Neural cell (in vitro differentiated cells): Measurements from ENCODE around the gene MTR. TPM values are rescaled to one million over a fixed set of nuclear protein-coding genes. Genes with fewer than 3 reads are reported as not detected.

Experiments
- H2AFZ ChIP-seq: fragments of 200-600, 300-800 bp; sonication (generic), shearing (Covaris generic); 2 replicates; pipeline ENCODE4 v1.6.0; 2014; ENCODE audit warnings: low read depth, mild to moderate bottlenecking, antibody characterized with exemption, low read length, moderate library complexity
- H3F3A ChIP-seq: fragments of 200-600 bp; shearing (Covaris generic); 2 replicates; pipeline ENCODE4 v1.6.1; 2016; ENCODE audit warnings: mild to moderate bottlenecking, moderate library complexity, mixed read lengths, antibody characterized with exemption, low read length; ENCODE audit not compliant: insufficient read depth, poor library complexity, severe bottlenecking
- H3K27ac ChIP-seq: fragments of 200-600, 300-800 bp; sonication (generic), shearing (Covaris generic); 2 replicates; pipeline ENCODE4 v1.5.1; 2014; ENCODE audit warnings: mild to moderate bottlenecking, low read length, moderate library complexity
- H3K27me3 ChIP-seq: fragments of 300-800, 200-600 bp; sonication (generic), shearing (Covaris generic); 2 replicates; pipeline ENCODE4 v1.6.0; 2014; ENCODE audit warnings: mild to moderate bottlenecking, low read depth, low read length, moderate library complexity; ENCODE audit not compliant: insufficient read depth
- H3K36me3 ChIP-seq: fragments of 300-800, 200-600 bp; sonication (generic), shearing (Covaris generic); 2 replicates; pipeline ENCODE4 v1.5.1; 2014; ENCODE audit warnings: mild to moderate bottlenecking, antibody characterized with exemption, low read length, moderate library complexity; ENCODE audit not compliant: insufficient read depth
- H3K4me2 ChIP-seq: fragments of 300-800, 200-600 bp; sonication (generic), shearing (Covaris generic); 2 replicates; pipeline ENCODE4 v1.6.0; 2014; ENCODE audit warnings: mild to moderate bottlenecking, low read length
- H3K4me3 ChIP-seq: fragments of 300-800, 200-600 bp; sonication (generic), shearing (Covaris generic); 2 replicates; pipeline ENCODE4 v1.5.1; 2014; ENCODE audit warnings: mild to moderate bottlenecking, low read length, moderate library complexity
- H3K79me2 ChIP-seq: fragments of 200-600 bp; shearing (Covaris generic); replicated peaks from 2 replicates; pipeline ENCODE4 v1.6.0; 2014; ENCODE audit warnings: mild to moderate bottlenecking, low read length, moderate library complexity; ENCODE audit not compliant: insufficient read depth
- H3K9ac ChIP-seq: fragments of 300-800, 200-600 bp; sonication (generic), shearing (Covaris generic); 2 replicates; pipeline ENCODE4 v1.6.1; 2016; ENCODE audit warnings: mild to moderate bottlenecking, low read length, mixed read lengths
- H3K9me2 ChIP-seq: fragments of 200-600 bp; shearing (Covaris generic); 2 replicates; pipeline ENCODE4 v1.6.1; 2016; ENCODE audit warnings: mild to moderate bottlenecking, low read length, mixed read lengths; ENCODE audit not compliant: insufficient read depth
- H3K9me3 ChIP-seq: fragments of 200-600, 300-800 bp; sonication (generic), shearing (Covaris generic); 2 replicates; pipeline ENCODE4 v1.6.1; 2016; ENCODE audit warnings: mild to moderate bottlenecking, mixed run types, low read length, moderate library complexity, mixed read lengths
- H4K20me1 ChIP-seq: fragments of 200-600 bp; shearing (Covaris generic); 2 replicates; pipeline ENCODE4 v1.6.1; 2016; ENCODE audit warnings: mild to moderate bottlenecking, mixed run types; ENCODE audit not compliant: insufficient read depth
- EP300 ChIP-seq: fragments of 450-650 bp; conservative IDR thresholded peaks from 2 replicates; pipeline ENCODE4 v1.6.1; 2014; ENCODE audit warnings: antibody characterized with exemption, mild to moderate bottlenecking, moderate library complexity; ENCODE audit not compliant: poor library complexity, severe bottlenecking
- EZH2 ChIP-seq: fragments of 200-600, 300-800 bp; shearing (Covaris generic), sonication (generic); IDR thresholded peaks from 2 replicates; pipeline ENCODE4 v1.6.1; 2014; ENCODE audit warnings: antibody characterized with exemption, low read length, borderline replicate concordance, mild to moderate bottlenecking; ENCODE audit not compliant: insufficient read depth, poor library complexity, severe bottlenecking
- MXI1 ChIP-seq: fragments of 450-650 bp; conservative IDR thresholded peaks from 2 replicates; pipeline ENCODE4 v1.6.1; 2014; ENCODE audit warnings: antibody characterized with exemption, mild to moderate bottlenecking; ENCODE audit not compliant: poor library complexity, severe bottlenecking
- POLR2AphosphoS5 ChIP-seq: IDR thresholded peaks from 2 replicates; pipeline ENCODE4 v1.6.1; 2012
- RAD21 ChIP-seq: fragments of 450-650 bp; conservative IDR thresholded peaks from 2 replicates; pipeline ENCODE4 v1.6.1; 2014; ENCODE audit warnings: antibody characterized with exemption, mild to moderate bottlenecking, moderate library complexity
- REST ChIP-seq: IDR thresholded peaks from 2 replicates; pipeline ENCODE4 v1.6.1; 2012; ENCODE audit warnings: borderline replicate concordance
- SMC3 ChIP-seq: fragments of 450-650 bp; conservative IDR thresholded peaks from 2 replicates; pipeline ENCODE4 v1.6.1; 2014; ENCODE audit warnings: antibody characterized with exemption, mild to moderate bottlenecking, moderate library complexity; ENCODE audit not compliant: poor library complexity
- TAF1 ChIP-seq: IDR thresholded peaks from 2 replicates; pipeline ENCODE4 v1.6.1; 2012; ENCODE audit warnings: low read depth
- polyA plus RNA-seq: library from polyadenylated mRNA; depleted of rRNA; stranded (reverse); fragments of >200 nt; gene quantifications from 2 replicates; pipeline ENCODE4 v1.2.3, GENCODE V29; 2014
- TF ChIP-seq, protein P1 (sequence below): fragments of 450-650 bp; IDR thresholded peaks from 2 replicates; pipeline ENCODE4 v1.5.1; 2014; ENCODE audit warnings: antibody characterized with exemption, mild to moderate bottlenecking, moderate library complexity; ENCODE audit not compliant: poor library complexity, severe bottlenecking

The MTR gene
- polyA plus RNA-seq, 1 donor from 2014 or later: 14.1 TPM

- Histone ChIP-seq H3F3A (no peaks in the 10 kb centered on the region), H3K27ac (no peak overlapping the region), H2AFZ (no peak overlapping the region), H3K79me2 (no peaks in the 10 kb centered on the region), H3K9ac (no peak overlapping the region), H3K9me3 (no peaks in the 10 kb centered on the region), H3K4me2 (no peak overlapping the region), H3K27me3 (no peaks in the 10 kb centered on the region), H3K36me3 (peaks cover 14% of the 10 kb centered on the region), H3K9me2 (no peaks in the 10 kb centered on the region), H4K20me1 (no peaks in the 10 kb centered on the region), H3K4me3 (no peak overlapping the region)
- no peak for TF ChIP-seq POLR2AphosphoS5
- TF ChIP-seq, protein P1, sequence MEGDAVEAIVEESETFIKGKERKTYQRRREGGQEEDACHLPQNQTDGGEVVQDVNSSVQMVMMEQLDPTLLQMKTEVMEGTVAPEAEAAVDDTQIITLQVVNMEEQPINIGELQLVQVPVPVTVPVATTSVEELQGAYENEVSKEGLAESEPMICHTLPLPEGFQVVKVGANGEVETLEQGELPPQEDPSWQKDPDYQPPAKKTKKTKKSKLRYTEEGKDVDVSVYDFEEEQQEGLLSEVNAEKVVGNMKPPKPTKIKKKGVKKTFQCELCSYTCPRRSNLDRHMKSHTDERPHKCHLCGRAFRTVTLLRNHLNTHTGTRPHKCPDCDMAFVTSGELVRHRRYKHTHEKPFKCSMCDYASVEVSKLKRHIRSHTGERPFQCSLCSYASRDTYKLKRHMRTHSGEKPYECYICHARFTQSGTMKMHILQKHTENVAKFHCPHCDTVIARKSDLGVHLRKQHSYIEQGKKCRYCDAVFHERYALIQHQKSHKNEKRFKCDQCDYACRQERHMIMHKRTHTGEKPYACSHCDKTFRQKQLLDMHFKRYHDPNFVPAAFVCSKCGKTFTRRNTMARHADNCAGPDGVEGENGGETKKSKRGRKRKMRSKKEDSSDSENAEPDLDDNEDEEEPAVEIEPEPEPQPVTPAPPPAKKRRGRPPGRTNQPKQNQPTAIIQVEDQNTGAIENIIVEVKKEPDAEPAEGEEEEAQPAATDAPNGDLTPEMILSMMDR: no peak
- no peak for TF ChIP-seq EZH2
- TF ChIP-seq REST: no peak
- TF ChIP-seq TAF1: no peak
- no peak for TF ChIP-seq MXI1
- no peak for TF ChIP-seq SMC3
- TF ChIP-seq EP300: no peak
- TF ChIP-seq RAD21: no peak
Observed at GRCh38 chr1:236812334-236813030, 17.4 kb downstream of the MTR start.

GRCh38 chr1:236815941-236816340, 20.8 kb downstream of the MTR start:
- H3K36me3 ChIP-seq: peaks cover 14% of the 10 kb centered on the region
- no peak overlapping the region for H3K27ac ChIP-seq
- no peak overlapping the region for H3K4me2 ChIP-seq
- H3K9me3 ChIP-seq: no peaks in the 10 kb centered on the region
- H3K79me2 ChIP-seq: no peaks in the 10 kb centered on the region
- no peaks in the 10 kb centered on the region for H3K27me3 ChIP-seq
- no peaks in the 10 kb centered on the region for H3F3A ChIP-seq
- TF ChIP-seq RAD21 (no peak), EP300 (no peak), POLR2AphosphoS5 (no peak), MXI1 (no peak), EZH2 (no peak), REST (no peak), TAF1 (no peak), SMC3 (no peak)
- TF ChIP-seq, protein P1: no peak
- H4K20me1 ChIP-seq: no peaks in the 10 kb centered on the region
- no peak overlapping the region for H3K4me3 ChIP-seq
- no peak overlapping the region for H2AFZ ChIP-seq
- H3K9me2 ChIP-seq: no peaks in the 10 kb centered on the region
- no peak overlapping the region for H3K9ac ChIP-seq
